ENCODE data around the gene KCNE3. TPM values are rescaled to one million over a fixed set of nuclear protein-coding genes. Genes with fewer than 3 reads are reported as not detected.
A peak's percentile ranks its signal among the peaks of the same experiment; 100 is the strongest.

Gene KCNE3
- total RNA-seq, 1 experiment from 2014 or later = 4.9 TPM

DNA sequence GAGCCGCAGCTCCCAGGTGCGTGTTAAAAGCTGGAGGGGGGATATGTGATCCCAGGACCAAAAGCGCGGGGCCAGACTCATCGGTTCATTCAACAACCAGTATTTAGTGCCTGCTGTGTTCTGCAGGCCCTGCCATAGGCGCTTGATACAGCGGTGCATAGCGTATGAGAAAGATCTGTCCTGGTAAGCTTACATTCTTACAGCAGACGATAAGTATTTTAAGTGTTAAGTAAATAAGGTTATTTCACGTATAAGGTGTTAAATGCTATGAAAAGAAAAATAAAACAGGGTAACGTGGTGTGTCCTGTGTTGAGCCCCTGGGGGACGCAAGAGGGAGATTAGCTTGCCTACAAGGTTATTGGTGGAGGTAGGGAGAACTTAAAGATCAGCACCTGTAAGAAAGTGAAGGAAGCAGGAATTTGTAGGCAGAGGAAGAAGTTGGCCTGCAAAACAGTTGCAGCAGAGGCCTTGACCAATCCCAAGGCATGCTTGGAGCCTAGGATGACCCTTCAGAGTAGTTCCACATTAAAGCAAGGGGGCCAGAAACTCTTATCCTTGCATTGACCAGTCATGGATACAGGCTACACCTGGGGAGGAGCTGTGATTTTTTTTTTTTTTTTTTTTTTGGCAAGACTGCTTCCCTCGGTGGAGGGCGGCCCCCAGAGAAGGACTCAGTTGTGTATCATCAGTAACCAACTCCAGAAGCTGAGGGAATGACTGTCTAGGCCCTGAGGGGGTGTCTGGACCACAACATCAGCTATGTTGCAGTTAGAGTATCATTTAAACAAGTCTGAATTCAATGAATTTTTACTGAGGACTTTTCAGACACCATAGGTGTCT, 26.7 kb upstream of the KCNE3 start:
- Histone ChIP-seq H2AK5ac (ENCODE audit: insufficient read length, low read length) (no peak overlapping the region), H3K4me1 (ENCODE audit: insufficient read depth, low read length) (no peaks in the 10 kb centered on the region; the same call in 1 of the 2 replicates), H3K79me2 (ENCODE audit: insufficient read depth, low read length) (no peaks in the 10 kb centered on the region), H2BK20ac (ENCODE audit: low read depth, low read length, poor library complexity, severe bottlenecking) (no peak overlapping the region), H4K91ac (ENCODE audit: insufficient read length, low read depth, low read length) (no peak overlapping the region), H3K23ac (ENCODE audit: insufficient read length, low read depth, low read length) (no peak overlapping the region), H3K4ac (ENCODE audit: low read depth, low read length) (no peak overlapping the region), H3T11ph (ENCODE audit: low read length) (no peak overlapping the region), H3K18ac (ENCODE audit: insufficient read length, low read depth, low read length) (no peak overlapping the region), H2BK12ac (ENCODE audit: insufficient read length, low read depth, low read length) (no peak overlapping the region), H3K9ac (ENCODE audit: extremely low read depth, insufficient read length, low read length) (peak overlapping the region; percentile 32), H3K27ac (ENCODE audit: insufficient read length, low read depth, low read length) (peak overlapping the region; percentile 4), H2BK15ac (ENCODE audit: low read depth, low read length) (no peak overlapping the region), H3K9me3 (ENCODE audit: control insufficient read depth, low read depth, low read length) (no peaks in the 10 kb centered on the region), H3K14ac (ENCODE audit: insufficient read depth, low read length) (no peak overlapping the region), H3K23me2 (ENCODE audit: insufficient read length, low read depth, low read length, poor library complexity, severe bottlenecking) (peaks cover 8% of the 10 kb centered on the region), H3K27me3 (ENCODE audit: insufficient read depth, low read length) (no peaks in the 10 kb centered on the region), H4K5ac (ENCODE audit: insufficient read length, low read depth, low read length) (no peak overlapping the region), H4K20me1 (ENCODE audit: control insufficient read depth, insufficient read depth, insufficient read length) (no peaks in the 10 kb centered on the region), H4K8ac (replicated peaks; ENCODE audit: insufficient read length, low read depth, low read length) (no peak overlapping the region), H2BK5ac (ENCODE audit: insufficient read length, low read length) (no peak overlapping the region), H3K4me2 (ENCODE audit: insufficient read depth, insufficient read length, low read length) (peak overlapping the region; percentile 94), H2BK120ac (ENCODE audit: low read depth, low read length, poor library complexity, severe bottlenecking) (no peak overlapping the region), H2AFZ (ENCODE audit: low read length) (peak overlapping the region; percentile 12), H3K56ac (ENCODE audit: insufficient read length, low read depth, low read length) (no peak overlapping the region), H3K79me1 (ENCODE audit: insufficient read depth, low read depth, low read length, poor library complexity, severe bottlenecking) (no peaks in the 10 kb centered on the region)
- Mint-ChIP-seq H3K4me3 (peak overlapping the region; percentile 67 to 77), H3K27ac (peak overlapping the region; percentile 41 to 88 (median 60)), H3K4me1 (peaks cover 13 to 21% of the 10 kb centered on the region in 2 experiments), H3K36me3 (ENCODE audit: insufficient read depth in 1 of 3, low read depth in 3 of 3) (peaks cover 17 to 38% (median 19%) of the 10 kb centered on the region in 3 experiments), H3K9me3 (peaks cover 16 to 21% of the 10 kb centered on the region in 2 experiments), H3K27me3 (ENCODE audit: low read depth) (no peaks in the 10 kb centered on the region)
- DNase-seq = no peak
- TF ChIP-seq, protein P1, sequence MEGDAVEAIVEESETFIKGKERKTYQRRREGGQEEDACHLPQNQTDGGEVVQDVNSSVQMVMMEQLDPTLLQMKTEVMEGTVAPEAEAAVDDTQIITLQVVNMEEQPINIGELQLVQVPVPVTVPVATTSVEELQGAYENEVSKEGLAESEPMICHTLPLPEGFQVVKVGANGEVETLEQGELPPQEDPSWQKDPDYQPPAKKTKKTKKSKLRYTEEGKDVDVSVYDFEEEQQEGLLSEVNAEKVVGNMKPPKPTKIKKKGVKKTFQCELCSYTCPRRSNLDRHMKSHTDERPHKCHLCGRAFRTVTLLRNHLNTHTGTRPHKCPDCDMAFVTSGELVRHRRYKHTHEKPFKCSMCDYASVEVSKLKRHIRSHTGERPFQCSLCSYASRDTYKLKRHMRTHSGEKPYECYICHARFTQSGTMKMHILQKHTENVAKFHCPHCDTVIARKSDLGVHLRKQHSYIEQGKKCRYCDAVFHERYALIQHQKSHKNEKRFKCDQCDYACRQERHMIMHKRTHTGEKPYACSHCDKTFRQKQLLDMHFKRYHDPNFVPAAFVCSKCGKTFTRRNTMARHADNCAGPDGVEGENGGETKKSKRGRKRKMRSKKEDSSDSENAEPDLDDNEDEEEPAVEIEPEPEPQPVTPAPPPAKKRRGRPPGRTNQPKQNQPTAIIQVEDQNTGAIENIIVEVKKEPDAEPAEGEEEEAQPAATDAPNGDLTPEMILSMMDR (conservative IDR thresholded peaks at IDR 0.05) = peak; percentile 24; the same call in 1 of the 3 replicates
- 100% methylated on average over 2 of the region's 14 CpGs for WGBS (ENCODE audit: extremely low coverage, insufficient read length, low lambda C conversion rate)

Measured in H9 (cell line).